ENCODE data around the gene AKAP6. TPM values are rescaled to one million over a fixed set of nuclear protein-coding genes. Genes with fewer than 3 reads are reported as not detected.

The AKAP6 gene
- total RNA-seq, 1 experiment from 2014 or later, result 1.9 TPM

DNA sequence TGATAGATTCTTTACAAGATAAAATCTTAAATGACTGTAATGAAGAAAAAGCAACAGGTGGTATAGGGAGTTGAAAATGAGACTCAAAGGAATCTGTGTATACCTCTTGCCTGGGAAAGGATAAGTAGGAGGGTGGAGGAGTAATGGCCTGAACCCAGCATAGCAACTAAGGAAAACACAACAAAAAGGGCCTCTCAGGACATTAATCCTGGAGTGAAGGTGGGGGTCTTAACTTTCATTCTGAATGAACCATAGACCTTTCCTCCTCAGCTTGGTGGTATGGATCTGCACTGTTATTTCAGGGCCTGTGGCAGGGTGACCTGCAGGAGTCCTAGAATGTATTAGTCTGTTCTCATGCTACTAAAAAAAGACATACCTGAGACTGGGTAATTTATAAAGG is 185.6 kb downstream of the AKAP6 start:
- POLR2A ChIA-PET, result no interaction called here
- no peak overlapping the region for H3K4me2 ChIP-seq (ENCODE audit: low read length)
- H3K27ac ChIP-seq (ENCODE audit: low read depth, low read length), result no peak overlapping the region

DNA sequence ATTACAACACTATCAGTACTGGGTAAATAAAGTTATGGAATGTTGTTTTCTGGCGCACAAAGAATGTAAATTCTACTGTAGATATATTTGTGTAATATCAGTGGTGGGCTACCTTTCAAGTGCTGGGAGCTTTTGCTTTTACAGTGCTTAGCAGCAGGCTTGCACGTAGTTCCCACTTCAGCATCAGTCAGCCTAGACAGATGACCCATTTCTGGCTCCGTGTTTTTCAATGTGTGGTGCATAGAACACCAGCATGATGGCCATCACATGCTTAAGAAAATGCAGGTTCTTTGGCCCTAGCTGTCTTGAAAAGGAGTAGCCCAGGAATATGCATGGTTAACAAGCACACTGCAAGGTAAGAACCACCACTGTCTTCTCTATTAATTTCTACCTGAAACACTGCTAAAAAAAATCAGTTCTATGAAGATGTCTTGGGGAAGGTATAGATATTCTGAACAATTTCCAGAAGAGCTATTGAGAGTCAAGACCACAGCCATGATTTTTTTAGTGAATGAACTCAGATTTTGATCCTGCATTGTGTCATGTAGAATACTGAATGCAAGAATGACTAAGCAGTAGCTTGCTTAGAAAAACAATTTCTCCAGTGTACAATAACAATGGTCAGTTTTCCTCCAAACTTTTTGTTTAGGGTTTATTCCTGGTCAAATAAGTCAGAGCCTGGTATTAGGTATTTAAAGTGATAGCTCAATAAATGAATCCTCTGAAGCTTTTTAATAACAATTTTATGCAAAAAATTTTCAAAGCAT is 195.7 kb downstream of the AKAP6 start:
- H3K36me3 ChIP-seq (ENCODE audit: control insufficient read depth in 1 of 2, insufficient read depth in 2 of 2, low read length in 2 of 2), result no peaks in the 10 kb centered on the region
- intact Hi-C loops (cut with micrococcal nuclease), result no loop called here
- ATAC-seq (no peak), DNase-seq (ENCODE audit: low read depth, low spot score) (no peak)
- no peak overlapping the region for H3K4me2 ChIP-seq (ENCODE audit: low read length)
- TF ChIP-seq TCF7L2 (IDR thresholded peaks at IDR 0.05; ENCODE audit: borderline replicate concordance, extremely low read depth, insufficient read depth, insufficient read length) (no peak), ZNF274 (IDR thresholded peaks at IDR 0.05; ENCODE audit: low read depth, low read length) (no peak), ELF1 (IDR thresholded peaks at IDR 0.05; ENCODE audit: borderline replicate concordance, low read depth) (no peak), FOSL1 (IDR thresholded peaks at IDR 0.05; ENCODE audit: low read depth) (no peak)
- TF ChIP-seq, protein P1, sequence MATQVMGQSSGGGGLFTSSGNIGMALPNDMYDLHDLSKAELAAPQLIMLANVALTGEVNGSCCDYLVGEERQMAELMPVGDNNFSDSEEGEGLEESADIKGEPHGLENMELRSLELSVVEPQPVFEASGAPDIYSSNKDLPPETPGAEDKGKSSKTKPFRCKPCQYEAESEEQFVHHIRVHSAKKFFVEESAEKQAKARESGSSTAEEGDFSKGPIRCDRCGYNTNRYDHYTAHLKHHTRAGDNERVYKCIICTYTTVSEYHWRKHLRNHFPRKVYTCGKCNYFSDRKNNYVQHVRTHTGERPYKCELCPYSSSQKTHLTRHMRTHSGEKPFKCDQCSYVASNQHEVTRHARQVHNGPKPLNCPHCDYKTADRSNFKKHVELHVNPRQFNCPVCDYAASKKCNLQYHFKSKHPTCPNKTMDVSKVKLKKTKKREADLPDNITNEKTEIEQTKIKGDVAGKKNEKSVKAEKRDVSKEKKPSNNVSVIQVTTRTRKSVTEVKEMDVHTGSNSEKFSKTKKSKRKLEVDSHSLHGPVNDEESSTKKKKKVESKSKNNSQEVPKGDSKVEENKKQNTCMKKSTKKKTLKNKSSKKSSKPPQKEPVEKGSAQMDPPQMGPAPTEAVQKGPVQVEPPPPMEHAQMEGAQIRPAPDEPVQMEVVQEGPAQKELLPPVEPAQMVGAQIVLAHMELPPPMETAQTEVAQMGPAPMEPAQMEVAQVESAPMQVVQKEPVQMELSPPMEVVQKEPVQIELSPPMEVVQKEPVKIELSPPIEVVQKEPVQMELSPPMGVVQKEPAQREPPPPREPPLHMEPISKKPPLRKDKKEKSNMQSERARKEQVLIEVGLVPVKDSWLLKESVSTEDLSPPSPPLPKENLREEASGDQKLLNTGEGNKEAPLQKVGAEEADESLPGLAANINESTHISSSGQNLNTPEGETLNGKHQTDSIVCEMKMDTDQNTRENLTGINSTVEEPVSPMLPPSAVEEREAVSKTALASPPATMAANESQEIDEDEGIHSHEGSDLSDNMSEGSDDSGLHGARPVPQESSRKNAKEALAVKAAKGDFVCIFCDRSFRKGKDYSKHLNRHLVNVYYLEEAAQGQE (IDR thresholded peaks at IDR 0.05; ENCODE audit: low read depth), result no peak
- ChIA-PET RAD21 (ENCODE audit: low non-redundant PET in 1 of 2, low total read pairs in 2 of 2, uncharacterized antibody in 2 of 2, unreplicated experiment in 2 of 2) (no interaction called here), CTCF (interaction anchor here (1.0 to 1.7 kb wide), 2 partner anchors 9 to 11 kb away, joined by 3 to 10 read pairs; no protein-coding TSS in a partner anchor), POLR2A (no interaction called here)
- no TSS peak for BruUV-seq (replicated peaks)
- H3K9ac ChIP-seq (ENCODE audit: low read length), result no peak overlapping the region
- H2AFZ ChIP-seq (ENCODE audit: low read depth, low read length, poor library complexity, severe bottlenecking), result no peak overlapping the region
- no peak overlapping the region for H3K4me3 ChIP-seq (replicated peaks in 1 of 2; ENCODE audit: low read depth in 1 of 2, low read length in 2 of 2)
- no peaks in the 10 kb centered on the region for H3K9me3 ChIP-seq (ENCODE audit: control insufficient read depth in 1 of 2, insufficient read depth in 1 of 2, low read depth in 1 of 2, low read length in 2 of 2)
- H3K27me3 ChIP-seq (ENCODE audit: insufficient read depth, low read length), result no peaks in the 10 kb centered on the region
- H3K4me1 ChIP-seq (ENCODE audit: control insufficient read depth in 1 of 2, insufficient read depth in 2 of 2, low read length in 2 of 2), result no peaks in the 10 kb centered on the region
- no peaks in the 10 kb centered on the region for H4K20me1 ChIP-seq (ENCODE audit: insufficient read depth)
- H3K9me2 ChIP-seq (ENCODE audit: insufficient read depth), result no peaks in the 10 kb centered on the region
- no peaks in the 10 kb centered on the region for H3K79me2 ChIP-seq (ENCODE audit: insufficient read depth, low read length)
- no peak overlapping the region for H3K27ac ChIP-seq (ENCODE audit: low read depth, low read length)

More for the DNA sequence above, 185.6 kb downstream of the AKAP6 start:
- no peaks in the 10 kb centered on the region for H3K9me3 ChIP-seq (ENCODE audit: control insufficient read depth in 1 of 2, insufficient read depth in 1 of 2, low read depth in 1 of 2, low read length in 2 of 2)
- no peaks in the 10 kb centered on the region for H3K27me3 ChIP-seq (ENCODE audit: insufficient read depth, low read length)
- no peak for TF ChIP-seq EZH2phosphoT487 (IDR thresholded peaks at IDR 0.05; ENCODE audit: borderline replicate concordance)
- no peak for TF ChIP-seq POLR2A (IDR thresholded peaks at IDR 0.05; ENCODE audit: borderline replicate concordance, extremely low read depth, insufficient read depth, insufficient read length)
- no peak for TF ChIP-seq SP1 (IDR thresholded peaks at IDR 0.05; ENCODE audit: low read depth)
- no peak overlapping the region for H3K9ac ChIP-seq (ENCODE audit: low read length)
- H3K4me1 ChIP-seq (ENCODE audit: control insufficient read depth in 1 of 2, insufficient read depth in 2 of 2, low read length in 2 of 2), result peaks cover 4 to 6% of the 10 kb centered on the region in 2 experiments; a peak in 3 of 4 replicates
- intact Hi-C loops (cut with micrococcal nuclease), result no loop called here
- no peaks in the 10 kb centered on the region for H3K36me3 ChIP-seq (ENCODE audit: control insufficient read depth in 1 of 2, insufficient read depth in 2 of 2, low read length in 2 of 2)
- H3K4me3 ChIP-seq (replicated peaks in 1 of 2; ENCODE audit: low read depth in 1 of 2, low read length in 2 of 2), result no peak overlapping the region
- RAD21 ChIA-PET (ENCODE audit: low non-redundant PET in 1 of 2, low total read pairs in 2 of 2, uncharacterized antibody in 2 of 2, unreplicated experiment in 2 of 2), result no interaction called here
- DNase-seq (ENCODE audit: low read depth, low spot score), result no peak
- no TSS peak for BruUV-seq (replicated peaks)
- no peak for ATAC-seq
- H2AFZ ChIP-seq (ENCODE audit: low read depth, low read length, poor library complexity, severe bottlenecking), result no peak overlapping the region
- no peaks in the 10 kb centered on the region for H3K79me2 ChIP-seq (ENCODE audit: insufficient read depth, low read length)
- H3K9me2 ChIP-seq (ENCODE audit: insufficient read depth), result no peaks in the 10 kb centered on the region
- no peaks in the 10 kb centered on the region for H4K20me1 ChIP-seq (ENCODE audit: insufficient read depth)
- CTCF ChIA-PET, result interaction anchor here (1.5 to 2.6 kb wide), 4 partner anchors 10 to 260 kb away, joined by 3 to 23 read pairs (median 10); no protein-coding TSS in a partner anchor
